Activated CD8-positive, alpha-beta memory T cell treated with anti-CD3 and anti-CD28 coated beads for 24 hours (primary cell): ENCODE measurements around the gene JMJD6.
"Not testable (repeated sequence)": the region's sequence is repeated elsewhere in the genome, so short reads cannot be mapped to it uniquely, and the experiment has no call there.

Source experiments
- DNase-seq: peaks from one replicate; pipeline ENCODE4 v3.0.0-alpha.2; 2020

JMJD6 gene

DNA sequence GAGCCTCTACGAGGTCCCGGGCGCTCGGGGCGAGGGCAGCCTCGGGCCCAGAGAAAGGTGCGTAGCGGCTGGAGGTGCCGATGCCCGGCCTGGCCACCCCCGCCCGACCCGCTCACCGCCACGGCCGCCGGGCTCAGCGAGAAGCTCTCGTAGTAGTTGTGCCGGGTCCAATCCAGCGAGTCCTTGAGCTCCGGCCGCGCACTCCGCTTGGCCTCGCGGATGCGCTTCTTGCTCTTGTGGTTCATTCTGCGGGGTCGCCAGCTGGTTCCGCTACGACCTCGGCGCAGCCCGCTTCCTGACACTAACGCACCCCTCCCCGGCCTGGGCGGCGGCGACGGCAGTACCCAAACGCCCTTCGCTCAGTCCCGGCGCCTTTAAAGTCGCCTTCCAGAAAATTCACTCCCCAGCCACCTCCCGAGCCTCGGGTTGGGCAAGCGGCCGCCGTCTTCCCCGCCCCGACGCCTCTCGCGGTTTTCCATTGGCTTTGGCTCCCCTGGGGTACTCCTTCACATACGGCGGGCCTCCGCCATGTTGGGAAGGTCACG, at the start of gene JMJD6:
JMJD6 (minus strand) TSS at position 376 of the 545 bp plus-strand sequence; CDS start at position 245, 131 bp downstream.
- no peak for DNase-seq

GRCh38 chr17:76775021-76775600, 48.7 kb upstream of the JMJD6 start:
- DNase-seq: no peak

- DNase-seq: peak; percentile 66
Observed at GRCh38 chr17:76772842-76773525, 46.6 kb upstream of the JMJD6 start.

DNA sequence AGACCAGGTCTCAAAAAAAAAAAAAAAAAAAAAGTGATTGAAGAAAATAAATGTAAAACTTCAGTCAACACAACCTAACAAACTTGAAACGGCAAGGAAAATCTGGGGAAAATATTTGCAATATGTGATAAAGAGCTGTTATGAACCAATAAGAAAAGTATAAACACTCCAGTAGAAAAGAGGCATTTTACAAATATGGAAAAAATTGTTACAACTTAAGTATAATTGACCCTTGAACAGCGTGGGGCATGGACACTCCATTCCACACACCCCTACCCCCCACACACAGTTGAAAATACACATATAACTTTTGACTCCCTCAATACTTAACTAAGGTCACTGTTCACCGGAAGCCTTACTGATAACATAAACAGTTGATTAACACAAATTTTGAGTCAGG, 32.2 kb upstream of the JMJD6 start:
- no peak for DNase-seq

- DNase-seq: no peak
Observed at GRCh38 chr17:76757256-76757655, 30.9 kb upstream of the JMJD6 start.

DNA sequence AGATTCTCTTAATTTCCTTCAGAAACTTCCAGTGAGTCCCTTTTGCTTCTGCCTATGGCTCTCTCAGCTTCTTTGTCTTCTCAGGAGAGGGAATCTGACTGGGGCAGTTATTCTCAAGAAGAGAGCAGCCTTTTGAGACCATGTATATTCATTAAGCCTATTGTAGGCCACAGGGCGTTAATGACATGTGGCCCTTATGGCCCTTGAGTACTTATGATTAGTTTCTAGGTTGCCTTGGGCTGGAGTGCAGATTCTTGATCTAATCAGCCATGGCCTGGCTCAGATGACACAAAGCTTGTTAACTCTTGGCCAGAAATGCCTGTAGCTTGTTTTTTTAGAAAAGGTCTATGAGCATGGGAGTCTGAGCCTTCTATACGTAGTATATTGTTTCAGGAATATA, 28.9 kb upstream of the JMJD6 start:
- no peak for DNase-seq

GRCh38 chr17:76753061-76753961, 26.9 kb upstream of the JMJD6 start:
- peak; percentile 66 for DNase-seq

GRCh38 chr17:76752006-76752405, 25.6 kb upstream of the JMJD6 start:
- no peak for DNase-seq

- no peak for DNase-seq
Observed at GRCh38 chr17:76751416-76751993, 25.1 kb upstream of the JMJD6 start.

GRCh38 chr17:76748657-76749056, 22.3 kb upstream of the JMJD6 start:
- DNase-seq: no peak

GRCh38 chr17:76747716-76748363, 21.4 kb upstream of the JMJD6 start:
- DNase-seq: no peak

DNA sequence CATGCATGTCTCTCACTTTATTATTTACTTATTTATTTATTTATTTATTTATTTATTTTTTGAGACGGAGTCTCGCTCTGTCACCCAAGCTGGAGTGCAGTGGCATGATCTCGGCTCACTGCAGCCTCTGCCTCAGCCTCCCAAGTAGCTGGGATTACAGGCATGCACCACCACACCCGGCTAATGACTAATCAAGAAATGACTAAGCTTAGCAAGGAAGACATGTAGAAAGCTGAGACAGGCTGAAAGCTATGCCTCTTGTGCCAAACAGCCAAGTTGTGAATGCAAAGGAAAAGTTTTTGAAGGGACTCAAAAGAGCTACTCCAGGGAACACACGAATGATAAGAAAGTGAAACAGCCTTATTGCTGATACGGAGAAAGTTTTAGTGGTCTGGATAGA, 19.4 kb upstream of the JMJD6 start:
- not testable (repeated sequence) for DNase-seq

- no peak for DNase-seq
Observed at GRCh38 chr17:76744747-76745146, 18.3 kb upstream of the JMJD6 start.

DNA sequence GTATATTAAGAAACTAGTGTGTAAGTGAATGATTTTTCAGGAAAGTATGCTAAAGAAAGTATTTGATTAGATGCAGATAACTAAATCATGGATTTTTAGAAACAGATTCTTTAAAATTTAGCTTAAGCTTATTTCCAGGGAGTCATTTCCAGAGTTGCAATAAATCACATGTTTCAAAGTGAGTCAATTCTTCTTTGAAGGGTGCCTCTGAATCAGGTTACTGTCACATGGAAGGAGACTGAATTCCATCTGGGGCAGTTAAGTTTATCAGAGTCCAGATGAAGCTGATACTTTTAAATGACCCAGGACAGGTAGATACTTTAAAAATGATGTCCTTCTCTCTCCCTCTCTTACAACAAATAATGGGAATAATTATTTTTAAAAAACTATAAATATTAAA, 16.6 kb upstream of the JMJD6 start:
- no peak for DNase-seq

DNA sequence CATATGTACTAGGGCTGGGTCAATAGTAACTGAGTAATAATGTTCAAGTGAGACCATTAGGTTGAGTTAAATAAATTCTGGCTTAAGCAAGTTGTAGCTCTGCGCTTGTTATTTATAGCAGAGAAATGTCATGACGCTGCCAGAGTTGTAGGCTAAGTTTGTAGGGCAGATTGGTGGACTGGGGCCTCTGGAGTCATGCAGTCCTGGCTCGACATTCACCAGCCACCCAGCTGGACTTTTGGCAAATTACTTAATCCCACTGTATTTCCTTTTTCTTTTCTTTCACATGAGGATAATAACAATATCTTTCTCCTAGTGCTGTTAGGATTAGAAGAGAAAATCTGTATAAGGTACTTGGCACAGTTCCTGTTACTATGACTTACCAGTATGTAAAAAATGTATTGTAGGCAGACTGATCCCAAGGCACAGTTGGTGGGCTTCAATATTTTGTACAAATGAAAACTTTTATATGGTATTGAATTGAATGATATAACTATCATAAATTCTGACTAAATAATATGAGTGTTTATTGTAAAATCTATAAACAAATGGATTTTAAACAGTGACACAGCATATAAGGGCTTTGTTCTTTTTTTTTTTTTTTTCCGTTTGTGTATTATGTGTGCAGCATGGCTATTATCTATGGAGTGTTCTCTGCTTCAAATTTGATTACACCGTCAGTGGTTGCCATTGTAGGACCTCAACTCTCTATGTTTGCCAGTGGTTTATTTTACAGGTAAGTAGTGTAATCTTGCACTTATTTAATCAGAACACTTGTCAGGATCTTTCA, 14.1 kb upstream of the JMJD6 start:
- no peak for DNase-seq

DNA sequence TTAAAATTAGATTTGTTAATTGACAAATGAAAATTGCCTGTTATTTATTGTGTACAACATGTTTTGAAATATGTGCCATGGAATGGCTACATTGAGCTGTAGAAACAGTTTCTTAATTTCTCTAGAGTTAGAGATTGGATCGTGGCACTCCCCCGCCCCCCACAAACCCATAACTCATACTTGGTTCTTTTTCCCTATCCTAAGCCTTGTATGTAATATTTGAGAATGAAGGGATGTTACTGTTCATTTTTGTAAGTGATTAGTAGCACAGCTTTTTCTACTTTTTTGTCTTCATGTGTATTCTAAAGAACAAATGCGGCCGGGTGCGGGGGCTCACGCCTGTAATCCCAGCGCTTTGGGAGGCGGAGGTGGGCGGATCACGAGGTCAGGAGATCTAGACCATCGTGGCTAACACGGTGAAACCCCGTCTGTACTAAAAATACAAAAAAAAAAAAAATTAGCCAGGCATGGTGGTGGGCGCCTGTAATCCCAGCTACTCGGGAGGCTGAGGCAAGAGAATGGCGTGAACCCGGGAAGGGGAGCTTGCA, 13.2 kb upstream of the JMJD6 start:
- DNase-seq: not testable (repeated sequence)

DNA sequence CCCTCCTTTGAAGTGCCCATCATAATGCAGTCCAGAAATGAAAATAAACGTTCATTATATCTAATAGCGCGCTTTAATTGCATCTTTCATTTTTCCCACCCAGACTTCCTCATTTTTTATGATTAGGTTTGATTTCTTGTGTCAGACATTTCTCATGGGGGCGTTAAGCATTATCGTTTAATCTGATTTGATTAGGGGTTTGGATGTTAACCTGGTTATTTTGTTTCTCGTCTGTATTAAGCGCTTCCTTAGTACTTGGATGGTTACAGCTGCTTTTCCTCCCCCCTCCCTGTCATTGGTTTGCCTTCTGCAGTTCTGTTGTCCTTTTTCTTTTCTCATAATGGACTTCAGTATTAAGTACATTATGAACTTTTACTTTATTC, 12.1 kb upstream of the JMJD6 start:
- no peak for DNase-seq

DNA sequence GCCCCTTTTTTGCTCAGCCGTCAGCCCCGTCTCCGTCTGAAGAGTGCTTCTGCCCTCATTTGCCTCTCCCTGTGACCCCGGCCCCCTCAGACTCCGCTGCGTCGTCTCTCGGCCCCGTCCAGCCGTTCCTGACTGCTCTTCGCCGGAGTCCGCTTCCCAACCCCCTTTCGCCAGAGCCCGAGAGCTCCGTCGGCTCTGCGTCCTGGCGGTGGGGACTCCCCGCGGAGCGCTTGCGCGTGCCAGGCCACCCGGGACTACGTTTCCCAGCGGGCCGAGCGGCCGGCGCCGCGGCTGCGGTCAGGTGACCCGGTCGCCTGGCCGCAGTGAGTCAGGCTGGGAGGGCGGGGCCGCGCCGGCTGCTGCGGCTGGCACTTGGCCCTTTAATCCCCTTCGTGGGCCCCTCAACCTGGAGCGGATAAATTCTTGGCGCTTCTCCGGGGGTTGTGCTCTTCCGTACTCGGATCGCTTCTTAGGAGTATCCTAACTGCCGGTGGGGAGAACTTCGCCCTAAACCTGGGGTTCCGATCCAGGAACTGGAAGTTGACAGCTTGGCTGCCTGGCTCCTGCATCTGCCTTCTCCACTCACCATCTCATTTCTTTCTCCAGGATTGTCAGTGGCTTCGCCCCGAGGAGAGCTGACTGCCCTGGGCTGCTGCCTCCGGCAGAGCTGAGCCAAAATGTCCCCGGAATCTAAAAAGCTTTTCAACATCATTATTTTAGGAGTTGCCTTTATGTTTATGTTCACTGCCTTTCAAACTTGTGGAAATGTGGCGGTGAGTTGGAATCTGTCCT, 11.5 kb upstream of the JMJD6 start, which contains the start of gene MFSD11:
MFSD11 (plus strand) TSS at position 444 of the 792 bp plus-strand sequence; CDS start at position 678, 234 bp downstream.
- DNase-seq: peak; percentile 98

GRCh38 chr17:76737082-76737675, 10.8 kb upstream of the JMJD6 start, which contains the start of gene SRSF2:
Gene SRSF2, minus strand, starts transcription at chr17:76737331. Its CDS starts 171 bp downstream, at chr17:76737160.
- peak; percentile 99 for DNase-seq
